HepG2 (cell line): ENCODE results near the gene IKZF5. TPM values are rescaled to one million over a fixed set of nuclear protein-coding genes. Genes with fewer than 3 reads are reported as not detected.

Source experiments
- AFF4 ChIP-seq: sonication (generic); formaldehyde crosslinking; IDR thresholded peaks from 2 replicates; pipeline ENCODE4 v1.4.0; 2020; ENCODE audit warnings: missing genetic modification reagents
- CHD4 ChIP-seq: fragments of 200-600 bp; sonication (generic); IDR thresholded peaks from 2 replicates; pipeline ENCODE4 v1.7.0; 2017; ENCODE audit warnings: mild to moderate bottlenecking, low read length, borderline replicate concordance
- CREBL2 ChIP-seq: sonication (generic); formaldehyde crosslinking; IDR thresholded peaks from 2 replicates; pipeline ENCODE4 v1.8.1; 2023; ENCODE audit warnings: missing genetic modification reagents, mild to moderate bottlenecking, borderline replicate concordance
- EEA1 ChIP-seq: sonication (generic); formaldehyde crosslinking; IDR thresholded peaks from 2 replicates; pipeline ENCODE4 v1.5.1; 2020; ENCODE audit warnings: mild to moderate bottlenecking, missing genetic modification reagents, borderline replicate concordance
- FOXM1 ChIP-seq: sonication (generic); formaldehyde crosslinking; IDR thresholded peaks from 2 replicates; pipeline ENCODE4 v1.5.0; 2020; ENCODE audit warnings: missing genetic modification reagents
- HDAC6 ChIP-seq: fragments of 200-600 bp; sonication (generic); IDR thresholded peaks from 2 replicates; pipeline ENCODE4 v1.7.0; 2017; ENCODE audit warnings: mild to moderate bottlenecking, antibody characterized with exemption, low read length, low read depth
- SMARCE1 ChIP-seq: fragments of 450-650 bp; IDR thresholded peaks from 2 replicates; pipeline ENCODE4 v1.6.1; 2017; ENCODE audit warnings: borderline replicate concordance
- SOX6 ChIP-seq, 2 experiments: fragments of 450-650 bp in 1 of 2; sonication (generic) in 1 of 2; formaldehyde crosslinking in 1 of 2; IDR thresholded peaks; 2 replicates each; pipeline versions ENCODE4 v1.4.0 to v1.6.1; 2017 to 2020; ENCODE audit warnings: antibody characterized with exemption in 1 of 2, mild to moderate bottlenecking in 1 of 2, missing genetic modification reagents in 1 of 2
- TBX2 ChIP-seq: sonication (generic); formaldehyde crosslinking; IDR thresholded peaks from 2 replicates; pipeline ENCODE4 v1.5.0; 2020; ENCODE audit warnings: missing genetic modification reagents, mild to moderate bottlenecking, borderline replicate concordance
- ZBTB26 ChIP-seq: IDR thresholded peaks from 2 replicates; pipeline ENCODE4 v1.6.1; 2016; ENCODE audit warnings: missing compliant biosample characterization, missing genetic modification reagents, borderline replicate concordance
- ZFP36L2 ChIP-seq: sonication (generic); formaldehyde crosslinking; IDR thresholded peaks from 2 replicates; pipeline ENCODE4 v1.4.0; 2020; ENCODE audit warnings: missing genetic modification reagents
- ZIK1 ChIP-seq: sonication (generic); formaldehyde crosslinking; IDR thresholded peaks from 2 replicates; pipeline ENCODE4 v1.5.0; 2020; ENCODE audit warnings: mild to moderate bottlenecking, low read depth, missing genetic modification reagents, borderline replicate concordance
- ZNF496 ChIP-seq: sonication (generic); formaldehyde crosslinking; IDR thresholded peaks from 2 replicates; pipeline ENCODE4 v1.8.1; 2023; ENCODE audit warnings: mild to moderate bottlenecking, moderate library complexity, missing genetic modification reagents; ENCODE audit not compliant: insufficient replicate concordance
- ZNF761 ChIP-seq: sonication (generic); formaldehyde crosslinking; conservative IDR thresholded peaks from 2 replicates; pipeline ENCODE4 v1.4.0; 2020; ENCODE audit warnings: mild to moderate bottlenecking, missing genetic modification reagents
- polyA plus RNA-seq, 8 experiments: library from polyadenylated mRNA; depleted of rRNA in 3 of 8; stranded (reverse) in 7 of 8; unstranded in 1 of 8; fragments of >200 nt; fragmentation: Illumina TruSeq in 4 of 8; extraction: Trizol in 4 of 8; gene quantifications; 2 replicates each; pipeline versions ENCODE4 v1.2.1 to v1.2.3, GENCODE V29; 2011 to 2016; ENCODE audit warnings: low read depth in 4 of 8, missing spikeins in 1 of 8, mixed read lengths in 1 of 8; ENCODE audit not compliant: insufficient read depth in 1 of 8
- total RNA-seq, 5 experiments: library from RNA; depleted of rRNA; stranded (reverse); fragments of >200 nt; fragmentation: Illumina TruSeq; extraction: Trizol; gene quantifications; 2 replicates each; pipeline ENCODE4 v1.2.3, GENCODE V29; 2016; ENCODE audit warnings: low read depth in 1 of 5
- TF ChIP-seq, protein P1 (sequence below): sonication (generic); formaldehyde crosslinking; IDR thresholded peaks from 2 replicates; pipeline ENCODE4 v1.4.0; 2020; ENCODE audit warnings: missing genetic modification reagents, borderline replicate concordance
- TF ChIP-seq, protein P2 (sequence below): IDR thresholded peaks from 2 replicates; pipeline ENCODE4 v1.6.1; 2016; ENCODE audit warnings: low read depth, borderline replicate concordance
- TF ChIP-seq, protein P3 (sequence below): sonication (generic); formaldehyde crosslinking; IDR thresholded peaks from 2 replicates; pipeline ENCODE4 v1.9.0; 2021; ENCODE audit warnings: missing genetic modification reagents, borderline replicate concordance
- TF ChIP-seq, protein P4 (sequence below): IDR thresholded peaks from 2 replicates; pipeline ENCODE4 v1.6.1; 2012; ENCODE audit warnings: inconsistent platforms

IKZF5 gene
- total and polyA plus RNA-seq, 2 of the 13 experiments (the other 11 are each of a cell fraction or from before 2014, with no cell fraction given): 3.7 to 12.0 TPM

DNA sequence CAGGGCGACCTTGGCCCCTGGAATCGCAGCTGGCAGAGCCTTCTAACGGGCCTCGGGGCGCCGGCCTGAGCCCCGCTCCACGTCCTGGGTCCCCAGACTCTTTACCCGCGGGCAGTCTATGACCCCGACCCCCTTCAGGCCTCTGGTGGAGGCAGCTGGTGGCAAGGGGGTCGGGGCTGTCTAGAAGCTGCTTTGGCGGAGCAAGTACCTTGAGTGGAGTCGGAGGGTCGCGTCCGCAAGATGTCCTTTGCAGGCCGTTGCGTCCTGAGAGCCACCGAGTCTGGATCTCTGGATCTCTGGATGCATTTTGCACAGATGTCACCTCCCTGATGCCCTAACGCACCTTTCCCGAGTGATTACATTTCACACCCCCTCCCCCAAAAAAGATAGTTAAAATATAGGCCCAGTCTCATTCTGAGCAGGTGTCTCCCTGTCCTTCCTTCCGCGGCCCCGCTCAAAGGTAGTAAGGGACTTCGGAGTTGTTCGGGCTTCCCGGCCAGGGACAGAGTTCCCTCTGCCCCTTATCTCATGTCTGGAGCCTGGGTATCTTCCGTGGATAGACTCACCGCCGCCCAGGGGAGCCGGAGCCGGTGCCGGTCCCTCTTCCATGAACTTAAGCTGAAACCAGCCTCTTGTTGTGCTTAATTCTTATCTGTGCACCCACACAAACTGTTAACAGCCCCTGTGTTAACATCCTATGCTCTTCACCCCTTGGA lies 668 bp upstream of the IKZF5 start (continued):
- TF ChIP-seq AFF4 (CRISPR knock-in tag): 0 out of 2 replicates have a peak, but pooled peaks have one; percentile 50
- no peak for TF ChIP-seq ZBTB26 (CRISPR knock-in tag)
- TF ChIP-seq, protein P1, sequence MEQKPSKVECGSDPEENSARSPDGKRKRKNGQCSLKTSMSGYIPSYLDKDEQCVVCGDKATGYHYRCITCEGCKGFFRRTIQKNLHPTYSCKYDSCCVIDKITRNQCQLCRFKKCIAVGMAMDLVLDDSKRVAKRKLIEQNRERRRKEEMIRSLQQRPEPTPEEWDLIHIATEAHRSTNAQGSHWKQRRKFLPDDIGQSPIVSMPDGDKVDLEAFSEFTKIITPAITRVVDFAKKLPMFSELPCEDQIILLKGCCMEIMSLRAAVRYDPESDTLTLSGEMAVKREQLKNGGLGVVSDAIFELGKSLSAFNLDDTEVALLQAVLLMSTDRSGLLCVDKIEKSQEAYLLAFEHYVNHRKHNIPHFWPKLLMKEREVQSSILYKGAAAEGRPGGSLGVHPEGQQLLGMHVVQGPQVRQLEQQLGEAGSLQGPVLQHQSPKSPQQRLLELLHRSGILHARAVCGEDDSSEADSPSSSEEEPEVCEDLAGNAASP (CRISPR knock-in tag): no peak
- no peak for TF ChIP-seq SOX6 (IDR thresholded peaks at IDR 0.05)
- TF ChIP-seq SOX6 (CRISPR knock-in tag; IDR thresholded peaks at IDR 0.05): no peak; the same call in 1 of the 2 replicates
- TF ChIP-seq, protein P2, sequence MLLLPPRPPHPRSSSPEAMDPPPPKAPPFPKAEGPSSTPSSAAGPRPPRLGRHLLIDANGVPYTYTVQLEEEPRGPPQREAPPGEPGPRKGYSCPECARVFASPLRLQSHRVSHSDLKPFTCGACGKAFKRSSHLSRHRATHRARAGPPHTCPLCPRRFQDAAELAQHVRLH (CRISPR knock-in tag): no peak
- TF ChIP-seq, protein P3, sequence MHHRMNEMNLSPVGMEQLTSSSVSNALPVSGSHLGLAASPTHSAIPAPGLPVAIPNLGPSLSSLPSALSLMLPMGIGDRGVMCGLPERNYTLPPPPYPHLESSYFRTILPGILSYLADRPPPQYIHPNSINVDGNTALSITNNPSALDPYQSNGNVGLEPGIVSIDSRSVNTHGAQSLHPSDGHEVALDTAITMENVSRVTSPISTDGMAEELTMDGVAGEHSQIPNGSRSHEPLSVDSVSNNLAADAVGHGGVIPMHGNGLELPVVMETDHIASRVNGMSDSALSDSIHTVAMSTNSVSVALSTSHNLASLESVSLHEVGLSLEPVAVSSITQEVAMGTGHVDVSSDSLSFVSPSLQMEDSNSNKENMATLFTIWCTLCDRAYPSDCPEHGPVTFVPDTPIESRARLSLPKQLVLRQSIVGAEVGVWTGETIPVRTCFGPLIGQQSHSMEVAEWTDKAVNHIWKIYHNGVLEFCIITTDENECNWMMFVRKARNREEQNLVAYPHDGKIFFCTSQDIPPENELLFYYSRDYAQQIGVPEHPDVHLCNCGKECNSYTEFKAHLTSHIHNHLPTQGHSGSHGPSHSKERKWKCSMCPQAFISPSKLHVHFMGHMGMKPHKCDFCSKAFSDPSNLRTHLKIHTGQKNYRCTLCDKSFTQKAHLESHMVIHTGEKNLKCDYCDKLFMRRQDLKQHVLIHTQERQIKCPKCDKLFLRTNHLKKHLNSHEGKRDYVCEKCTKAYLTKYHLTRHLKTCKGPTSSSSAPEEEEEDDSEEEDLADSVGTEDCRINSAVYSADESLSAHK (CRISPR knock-in tag): no peak
- no peak for TF ChIP-seq CHD4
- TF ChIP-seq FOXM1 (CRISPR knock-in tag): 0 out of 2 replicates have a peak, but pooled peaks have one; percentile 14
- TF ChIP-seq ZFP36L2 (CRISPR knock-in tag): no peak
- no peak for TF ChIP-seq HDAC6
- TF ChIP-seq SMARCE1: no peak
- no peak for TF ChIP-seq ZIK1 (CRISPR knock-in tag)
- TF ChIP-seq, protein P4, sequence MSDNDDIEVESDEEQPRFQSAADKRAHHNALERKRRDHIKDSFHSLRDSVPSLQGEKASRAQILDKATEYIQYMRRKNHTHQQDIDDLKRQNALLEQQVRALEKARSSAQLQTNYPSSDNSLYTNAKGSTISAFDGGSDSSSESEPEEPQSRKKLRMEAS: no peak
- TF ChIP-seq CREBL2 (CRISPR knock-in tag): no peak
- TF ChIP-seq ZNF496: no peak
- no peak for TF ChIP-seq ZNF761 (CRISPR knock-in tag)
- TF ChIP-seq TBX2 (CRISPR knock-in tag): no peak
- no peak for TF ChIP-seq EEA1
